IMR-90 (cell line): ENCODE data around the gene NR1I2. TPM values are rescaled to one million over a fixed set of nuclear protein-coding genes. Genes with fewer than 3 reads are reported as not detected.

Experiments
- ATAC-seq: fragments of 200-7000 bp; cut with Tn5 transposase; 2 replicates; pipeline ENCODE4 v1.9.1; 2020; ENCODE audit warnings: low read depth, mild to moderate bottlenecking, moderate library complexity
- BruUV-seq: library from RNA; stranded (reverse); fragments of 400-500 nt; replicated peaks from 2 replicates; lab custom pipeline; 2021; lab: Mats Ljungman, UMichigan
- CTCF ChIA-PET: fragments of 300-600 bp; formaldehyde crosslinking; extraction: SDS; loops from one replicate; lab custom pipeline; 2021; ENCODE audit warnings: antibody characterized with exemption; lab: Yijun Ruan, JAX
- POLR2A ChIA-PET: fragments of 300-600 bp; sonication (Branson Sonifier 250); formaldehyde crosslinking; loops from one replicate; lab custom pipeline; 2022; ENCODE audit warnings: antibody characterized with exemption; ENCODE audit not compliant: unreplicated experiment; lab: Charles Lee
- DNase-seq: peaks from one replicate; pipeline ENCODE4 v3.0.0; 2013
- H2AFZ ChIP-seq: replicated peaks from 2 replicates; pipeline ENCODE3; 2013; ENCODE audit warnings: low read length, mild to moderate bottlenecking; ENCODE audit not compliant: poor library complexity
- H2AK5ac ChIP-seq: 2 replicates; pipeline ENCODE4 v1.6.1; 2013; ENCODE audit warnings: low read depth, low read length, inconsistent platforms
- H2AK9ac ChIP-seq: replicated peaks from 2 replicates; pipeline ENCODE3; 2013; ENCODE audit warnings: mild to moderate bottlenecking, low read depth, low read length, moderate library complexity; ENCODE audit not compliant: poor library complexity
- H2BK120ac ChIP-seq: 2 replicates; pipeline ENCODE4 v1.6.1; 2013; ENCODE audit warnings: low read depth, low read length, inconsistent platforms
- H2BK15ac ChIP-seq: 3 replicates; pipeline ENCODE4 v1.6.1; 2013; ENCODE audit warnings: low read depth, low read length, inconsistent platforms
- H2BK20ac ChIP-seq: 2 replicates; pipeline ENCODE4 v1.6.1; 2013; ENCODE audit warnings: low read depth, mild to moderate bottlenecking, inconsistent platforms, low read length, moderate library complexity
- H2BK5ac ChIP-seq: 2 replicates; pipeline ENCODE4 v1.6.1; 2013; ENCODE audit warnings: mild to moderate bottlenecking, low read depth, low read length, inconsistent platforms; ENCODE audit not compliant: poor library complexity, severe bottlenecking
- H3K14ac ChIP-seq: replicated peaks from 2 replicates; pipeline ENCODE4 v1.6.1; 2013; ENCODE audit warnings: low read depth, low read length, inconsistent platforms
- H3K18ac ChIP-seq: 2 replicates; pipeline ENCODE4 v1.6.1; 2013; ENCODE audit warnings: low read depth, low read length, control low read depth
- H3K23ac ChIP-seq: 2 replicates; pipeline ENCODE4 v1.6.1; 2013; ENCODE audit warnings: low read depth, low read length, inconsistent platforms
- H3K27ac ChIP-seq: 2 replicates; pipeline ENCODE4 v1.5.1; 2013; ENCODE audit warnings: mild to moderate bottlenecking, control low read depth, low read length; ENCODE audit not compliant: insufficient read depth
- H3K27me3 ChIP-seq: 2 replicates; pipeline ENCODE4 v1.6.1; 2013; ENCODE audit warnings: low read length; ENCODE audit not compliant: control insufficient read depth, insufficient read depth
- H3K36me3 ChIP-seq: 2 replicates; pipeline ENCODE4 v1.6.1; 2013; ENCODE audit warnings: low read length, mixed read lengths; ENCODE audit not compliant: control insufficient read depth, insufficient read depth
- H3K4ac ChIP-seq: 2 replicates; pipeline ENCODE4 v1.6.1; 2013; ENCODE audit warnings: low read depth, low read length, inconsistent platforms
- H3K4me1 ChIP-seq: 2 replicates; pipeline ENCODE4 v1.6.1; 2013; ENCODE audit warnings: low read length, mixed read lengths; ENCODE audit not compliant: control insufficient read depth, insufficient read depth
- H3K4me2 ChIP-seq: 2 replicates; pipeline ENCODE4 v1.6.1; 2013; ENCODE audit warnings: low read depth, mild to moderate bottlenecking, control low read depth, low read length, moderate library complexity
- H3K4me3 ChIP-seq: 2 replicates; pipeline ENCODE4 v1.5.1; 2013; ENCODE audit warnings: low read depth, mild to moderate bottlenecking, control low read depth, low read length, moderate library complexity; ENCODE audit not compliant: insufficient read depth
- H3K56ac ChIP-seq: 2 replicates; pipeline ENCODE4 v1.6.1; 2013; ENCODE audit warnings: low read length, inconsistent platforms; ENCODE audit not compliant: insufficient read depth; ENCODE audit errors: extremely low read depth
- H3K79me1 ChIP-seq, 2 experiments: 2 replicates each; pipeline ENCODE4 v1.6.1; 2013; ENCODE audit warnings: low read length in 2 of 2, inconsistent platforms in 1 of 2, low read depth in 1 of 2
- H3K9ac ChIP-seq: 2 replicates; pipeline ENCODE4 v1.6.1; 2013; ENCODE audit warnings: low read depth, low read length, control low read depth
- H3K9me1 ChIP-seq: 2 replicates; pipeline ENCODE4 v1.6.1; 2013; ENCODE audit warnings: low read length, inconsistent platforms; ENCODE audit not compliant: insufficient read depth
- H3K9me3 ChIP-seq: 2 replicates; pipeline ENCODE4 v1.6.1; 2013; ENCODE audit warnings: low read length; ENCODE audit not compliant: control insufficient read depth, insufficient read depth
- H4K20me1 ChIP-seq: 2 replicates; pipeline ENCODE4 v1.6.1; 2013; ENCODE audit warnings: low read length, inconsistent platforms; ENCODE audit not compliant: insufficient read depth
- H4K5ac ChIP-seq: 2 replicates; pipeline ENCODE4 v1.6.1; 2013; ENCODE audit warnings: mild to moderate bottlenecking, low read depth, low read length, control low read depth
- H4K8ac ChIP-seq, 2 experiments: 2 replicates each; pipeline ENCODE4 v1.6.1; 2013; ENCODE audit warnings: low read depth in 2 of 2, low read length in 2 of 2, control low read depth in 1 of 2, inconsistent platforms in 1 of 2
- H4K91ac ChIP-seq: 2 replicates; pipeline ENCODE4 v1.6.1; 2013; ENCODE audit warnings: low read depth, low read length, inconsistent platforms; ENCODE audit not compliant: insufficient read depth
- BHLHE40 ChIP-seq: fragments of 150-350 bp; IDR thresholded peaks from 2 replicates; pipeline ENCODE4 v1.6.1; 2016; ENCODE audit warnings: mild to moderate bottlenecking, low read depth, low read length
- CEBPB ChIP-seq: IDR thresholded peaks from 2 replicates; pipeline ENCODE4 v1.6.1; 2012; ENCODE audit warnings: low read depth, low read length, improper control_type of control experiment
- CTCF ChIP-seq: conservative IDR thresholded peaks from 2 replicates; pipeline ENCODE4 v1.5.1; 2012; ENCODE audit warnings: mild to moderate bottlenecking, low read depth, low read length, improper control_type of control experiment
- ELK1 ChIP-seq: fragments of 150-350 bp; IDR thresholded peaks from 2 replicates; pipeline ENCODE4 v1.6.1; 2016; ENCODE audit warnings: low read depth, mild to moderate bottlenecking, low read length, moderate library complexity, borderline replicate concordance
- FOS ChIP-seq: fragments of 150-350 bp; IDR thresholded peaks from 2 replicates; pipeline ENCODE4 v1.6.1; 2016; ENCODE audit warnings: low read depth, low read length
- MAFK ChIP-seq: IDR thresholded peaks from 2 replicates; pipeline ENCODE4 v1.6.1; 2012; ENCODE audit warnings: low read depth, low read length, improper control_type of control experiment
- MAZ ChIP-seq: IDR thresholded peaks from 2 replicates; pipeline ENCODE4 v1.6.1; 2012; ENCODE audit warnings: low read depth, mild to moderate bottlenecking, low read length, improper control_type of control experiment, moderate library complexity, borderline replicate concordance
- MXI1 ChIP-seq: IDR thresholded peaks from 2 replicates; pipeline ENCODE4 v1.6.1; 2012; ENCODE audit warnings: low read depth, mild to moderate bottlenecking, low read length, moderate library complexity, borderline replicate concordance
- NFE2L2 ChIP-seq: fragments of 150-350 bp; IDR thresholded peaks from 2 replicates; pipeline ENCODE4 v1.6.1; 2016; ENCODE audit warnings: low read depth, mild to moderate bottlenecking, low read length
- RAD21 ChIP-seq: IDR thresholded peaks from 2 replicates; pipeline ENCODE4 v1.6.1; 2012; ENCODE audit warnings: low read length, improper control_type of control experiment
- RCOR1 ChIP-seq: IDR thresholded peaks from 2 replicates; pipeline ENCODE4 v1.6.1; 2012; ENCODE audit warnings: mild to moderate bottlenecking, low read length, improper control_type of control experiment; ENCODE audit not compliant: insufficient replicate concordance
- RFX5 ChIP-seq: IDR thresholded peaks from 2 replicates; pipeline ENCODE4 v1.8.0; 2012; ENCODE audit warnings: low read depth, mild to moderate bottlenecking, low read length, moderate library complexity
- SMC3 ChIP-seq: fragments of 150-350 bp; IDR thresholded peaks from 2 replicates; pipeline ENCODE4 v1.6.1; 2016; ENCODE audit warnings: low read depth, mild to moderate bottlenecking, antibody characterized with exemption, low read length, moderate library complexity
- USF2 ChIP-seq: fragments of 150-350 bp; IDR thresholded peaks from 2 replicates; pipeline ENCODE4 v1.6.1; 2017; ENCODE audit warnings: mild to moderate bottlenecking, antibody characterized with exemption, low read length, low read depth
- WGBS, 2 experiments: methylation state at CpG; one replicate each; pipeline versions ENCODE4 v1.1.5 to v1.1.7; 2013; ENCODE audit warnings: missing lambda C conversion rate in 2 of 2; ENCODE audit not compliant: insufficient read length in 1 of 2; ENCODE audit errors: extremely low coverage in 2 of 2; 5-methylcytosine and 5-hydroxymethylcytosine counted together
- dilution Hi-C: fragments of 300-500 bp; cut with HindIII; formaldehyde crosslinking; loops from one replicate; pipeline ENCODE4 v1.14.3; 2018; ENCODE audit warnings: low sequenced_read_pairs; ENCODE audit not compliant: unreplicated experiment
- in situ Hi-C: fragments of 300-500 bp; cut with MboI; formaldehyde crosslinking; loops from 3 replicates; pipeline ENCODE4 v1.14.3; 2019; ENCODE audit warnings: low sequenced_read_pairs, inconsistent platforms, mixed read lengths
- intact Hi-C: fragments of 100-400 bp; cut with micrococcal nuclease; formaldehyde crosslinking; loops from 2 replicates; pipeline ENCODE4 v1.10.0; 2022
- polyA plus RNA-seq, 3 experiments: library from polyadenylated mRNA; depleted of rRNA; stranded (reverse); fragments of >200 nt; gene quantifications; 2 replicates each; pipeline ENCODE4 v1.2.3, GENCODE V29; 2012; ENCODE audit warnings: low replicate concordance in 1 of 3
- total RNA-seq: library from RNA; depleted of rRNA; stranded (reverse); fragments of >200 nt; gene quantifications from 2 replicates; pipeline ENCODE4 v1.2.3, GENCODE V29; 2012

NR1I2 gene
- total and polyA plus RNA-seq, 2 of the 4 experiments (the other 2 are of a cell fraction), result not detected

- no peak overlapping the region for H3K9ac ChIP-seq
- intact Hi-C loops (no loop called here), dilution Hi-C loops (no loop called here), in situ Hi-C loops (no loop called here)
- no peak overlapping the region for H3K56ac ChIP-seq
- H2BK15ac ChIP-seq, result no peak overlapping the region
- TF ChIP-seq MXI1 (no peak), RCOR1 (no peak), CEBPB (no peak), NFE2L2 (no peak), MAZ (no peak), CTCF (no peak), FOS (no peak), USF2 (no peak), RAD21 (no peak), SMC3 (no peak), ELK1 (no peak), RFX5 (no peak), BHLHE40 (no peak), MAFK (no peak)
- H3K9me3 ChIP-seq, result no peaks in the 10 kb centered on the region
- H3K79me1 ChIP-seq, result no peaks in the 10 kb centered on the region
- H4K20me1 ChIP-seq, result no peaks in the 10 kb centered on the region
- no peak overlapping the region for H4K8ac ChIP-seq
- H3K18ac ChIP-seq, result no peak overlapping the region
- H3K4ac ChIP-seq, result no peak overlapping the region
- H3K4me3 ChIP-seq, result no peak overlapping the region
- DNase-seq (no peak), ATAC-seq (no peak)
- no peak overlapping the region for H4K5ac ChIP-seq
- no peak overlapping the region for H4K91ac ChIP-seq
- WGBS, 2 experiments, result no CpG with 5 or more reads among the region's 1 CpG
- H3K27ac ChIP-seq, result no peak overlapping the region
- H3K23ac ChIP-seq, result no peak overlapping the region
- ChIA-PET POLR2A (no interaction called here), CTCF (no interaction called here)
- BruUV-seq, result no TSS peak
- H2BK120ac ChIP-seq, result no peak overlapping the region
- no peaks in the 10 kb centered on the region for H3K9me1 ChIP-seq
- no peak overlapping the region for H3K4me2 ChIP-seq
- no peak overlapping the region for H2BK20ac ChIP-seq
- no peak overlapping the region for H2AFZ ChIP-seq
- H3K36me3 ChIP-seq, result no peaks in the 10 kb centered on the region
- no peak overlapping the region for H2AK5ac ChIP-seq
- H3K27me3 ChIP-seq, result peaks cover 4% of the 10 kb centered on the region
- H2BK5ac ChIP-seq, result no peak overlapping the region
- no peak overlapping the region for H2AK9ac ChIP-seq
- no peak overlapping the region for H3K14ac ChIP-seq
- H3K4me1 ChIP-seq, result no peaks in the 10 kb centered on the region
These were observed 559 bp downstream of the NR1I2 start for GRCh38 chr3:119782460-119782859.
